Measurements from ENCODE around the gene IQSEC3.

- TF ChIP-seq, protein P1, sequence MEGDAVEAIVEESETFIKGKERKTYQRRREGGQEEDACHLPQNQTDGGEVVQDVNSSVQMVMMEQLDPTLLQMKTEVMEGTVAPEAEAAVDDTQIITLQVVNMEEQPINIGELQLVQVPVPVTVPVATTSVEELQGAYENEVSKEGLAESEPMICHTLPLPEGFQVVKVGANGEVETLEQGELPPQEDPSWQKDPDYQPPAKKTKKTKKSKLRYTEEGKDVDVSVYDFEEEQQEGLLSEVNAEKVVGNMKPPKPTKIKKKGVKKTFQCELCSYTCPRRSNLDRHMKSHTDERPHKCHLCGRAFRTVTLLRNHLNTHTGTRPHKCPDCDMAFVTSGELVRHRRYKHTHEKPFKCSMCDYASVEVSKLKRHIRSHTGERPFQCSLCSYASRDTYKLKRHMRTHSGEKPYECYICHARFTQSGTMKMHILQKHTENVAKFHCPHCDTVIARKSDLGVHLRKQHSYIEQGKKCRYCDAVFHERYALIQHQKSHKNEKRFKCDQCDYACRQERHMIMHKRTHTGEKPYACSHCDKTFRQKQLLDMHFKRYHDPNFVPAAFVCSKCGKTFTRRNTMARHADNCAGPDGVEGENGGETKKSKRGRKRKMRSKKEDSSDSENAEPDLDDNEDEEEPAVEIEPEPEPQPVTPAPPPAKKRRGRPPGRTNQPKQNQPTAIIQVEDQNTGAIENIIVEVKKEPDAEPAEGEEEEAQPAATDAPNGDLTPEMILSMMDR (conservative IDR thresholded peaks at IDR 0.05; ENCODE audit: low read depth, low read length), result no peak
- no peak for TF ChIP-seq EZH2 (IDR thresholded peaks at IDR 0.05; ENCODE audit: borderline replicate concordance, low read depth, low read length, poor library complexity, severe bottlenecking)
Observed at GRCh38 chr12:197347-197746, 130.8 kb downstream of the IQSEC3 start.

Data from A673 (cell line).